Parathyroid adenoma (tissue), 2 donors: Measurements from ENCODE around the gene IL1RN.

Source experiments
- H2AFZ ChIP-seq: fragments of 300-600 bp; sonication (generic); one replicate; pipeline ENCODE4 v1.7.0; 2017; ENCODE audit warnings: antibody characterized with exemption, mild to moderate bottlenecking
- H3K27ac ChIP-seq: fragments of 300-600 bp; sonication (generic); one replicate; pipeline ENCODE4 v1.7.0; 2017
- H3K27me3 ChIP-seq: fragments of 300-600 bp; sonication (generic); one replicate; pipeline ENCODE4 v1.7.0; 2017; ENCODE audit warnings: low read length; ENCODE audit not compliant: control insufficient read depth, insufficient read depth
- H3K36me3 ChIP-seq: fragments of 300-600 bp; sonication (generic); one replicate; pipeline ENCODE4 v1.7.0; 2017; ENCODE audit warnings: low read length; ENCODE audit not compliant: control insufficient read depth, insufficient read depth
- H3K4me1 ChIP-seq: fragments of 300-600 bp; sonication (generic); one replicate; pipeline ENCODE4 v1.7.0; 2017; ENCODE audit warnings: control low read depth
- H3K4me2 ChIP-seq: fragments of 300-600 bp; sonication (generic); one replicate; pipeline ENCODE4 v1.7.0; 2017; ENCODE audit warnings: low read length
- H3K4me3 ChIP-seq: fragments of 300-600 bp; sonication (generic); one replicate; pipeline ENCODE4 v1.7.0; 2017; ENCODE audit warnings: low read depth, low read length
- H3K79me2 ChIP-seq: fragments of 300-600 bp; sonication (generic); one replicate; pipeline ENCODE4 v1.7.0; 2017; ENCODE audit warnings: control low read depth
- H3K9ac ChIP-seq: fragments of 300-600 bp; sonication (generic); one replicate; pipeline ENCODE4 v1.7.0; 2017; ENCODE audit warnings: mild to moderate bottlenecking
- H3K9me3 ChIP-seq: fragments of 300-600 bp; sonication (generic); one replicate; pipeline ENCODE4 v1.7.0; 2017; ENCODE audit warnings: low read length; ENCODE audit not compliant: control insufficient read depth
- TF ChIP-seq, protein P1 (sequence below): fragments of 300-600 bp; sonication (generic); IDR thresholded peaks from one replicate; pipeline ENCODE4 v1.7.0; 2017; ENCODE audit warnings: antibody characterized with exemption, mild to moderate bottlenecking
- donor health status: primary hyperparathyroidism.

The IL1RN gene

DNA sequence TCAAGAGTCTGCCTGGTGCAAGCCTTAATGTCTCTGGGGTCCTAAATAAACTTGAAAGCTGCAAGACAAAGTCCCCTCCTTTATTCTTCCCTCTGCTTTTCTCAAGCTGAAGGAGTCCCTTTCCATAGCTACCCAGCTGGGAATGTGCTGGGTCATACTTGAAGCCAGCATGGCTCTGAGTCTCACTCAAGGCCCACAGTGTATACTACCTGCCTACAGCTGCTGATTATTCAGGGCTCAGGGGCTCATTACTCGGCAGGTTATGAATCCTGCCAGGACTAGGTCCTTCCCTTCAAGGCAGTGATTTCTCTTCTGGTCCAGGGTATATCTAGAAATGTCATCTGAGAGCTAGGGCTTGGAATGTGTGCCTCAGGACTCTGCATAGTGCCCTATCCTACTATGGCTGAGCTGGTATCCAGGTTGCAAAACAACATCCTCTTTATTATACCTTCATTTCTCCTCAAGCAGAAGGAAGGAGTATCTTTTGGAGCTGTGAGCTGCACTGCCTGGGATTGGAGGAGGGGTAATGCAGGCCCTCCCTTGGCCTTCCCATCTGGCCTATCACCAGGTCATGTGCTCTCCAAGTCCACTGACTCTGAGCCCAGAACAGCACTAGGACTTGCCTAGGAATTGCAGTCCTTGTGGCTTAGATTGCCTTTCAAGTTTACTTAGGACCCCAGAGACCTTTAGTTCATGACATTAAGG is 22.3 kb downstream of the IL1RN start:
- Histone ChIP-seq H3K4me3 (no peak overlapping the region), H3K9me3 (no peaks in the 10 kb centered on the region), H3K9ac (no peak overlapping the region), H3K36me3 (no peaks in the 10 kb centered on the region), H3K27me3 (no peaks in the 10 kb centered on the region), H3K27ac (no peak overlapping the region), H3K4me2 (no peak overlapping the region), H3K4me1 (no peaks in the 10 kb centered on the region), H2AFZ (no peak overlapping the region), H3K79me2 (no peaks in the 10 kb centered on the region)
- TF ChIP-seq, protein P1, sequence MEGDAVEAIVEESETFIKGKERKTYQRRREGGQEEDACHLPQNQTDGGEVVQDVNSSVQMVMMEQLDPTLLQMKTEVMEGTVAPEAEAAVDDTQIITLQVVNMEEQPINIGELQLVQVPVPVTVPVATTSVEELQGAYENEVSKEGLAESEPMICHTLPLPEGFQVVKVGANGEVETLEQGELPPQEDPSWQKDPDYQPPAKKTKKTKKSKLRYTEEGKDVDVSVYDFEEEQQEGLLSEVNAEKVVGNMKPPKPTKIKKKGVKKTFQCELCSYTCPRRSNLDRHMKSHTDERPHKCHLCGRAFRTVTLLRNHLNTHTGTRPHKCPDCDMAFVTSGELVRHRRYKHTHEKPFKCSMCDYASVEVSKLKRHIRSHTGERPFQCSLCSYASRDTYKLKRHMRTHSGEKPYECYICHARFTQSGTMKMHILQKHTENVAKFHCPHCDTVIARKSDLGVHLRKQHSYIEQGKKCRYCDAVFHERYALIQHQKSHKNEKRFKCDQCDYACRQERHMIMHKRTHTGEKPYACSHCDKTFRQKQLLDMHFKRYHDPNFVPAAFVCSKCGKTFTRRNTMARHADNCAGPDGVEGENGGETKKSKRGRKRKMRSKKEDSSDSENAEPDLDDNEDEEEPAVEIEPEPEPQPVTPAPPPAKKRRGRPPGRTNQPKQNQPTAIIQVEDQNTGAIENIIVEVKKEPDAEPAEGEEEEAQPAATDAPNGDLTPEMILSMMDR: no peak

- Histone ChIP-seq H3K4me2 (no peak overlapping the region), H3K36me3 (no peaks in the 10 kb centered on the region), H3K9me3 (no peaks in the 10 kb centered on the region), H3K4me3 (no peak overlapping the region), H2AFZ (no peak overlapping the region), H3K9ac (no peak overlapping the region), H3K27ac (no peak overlapping the region), H3K27me3 (no peaks in the 10 kb centered on the region), H3K79me2 (no peaks in the 10 kb centered on the region), H3K4me1 (no peaks in the 10 kb centered on the region)
- TF ChIP-seq, protein P1: no peak
Observed at GRCh38 chr2:113150258-113150601, 22.8 kb downstream of the IL1RN start.

- H3K4me2 ChIP-seq: no peak overlapping the region
- TF ChIP-seq, protein P1: no peak
Observed at GRCh38 chr2:113155331-113155730, 27.9 kb downstream of the IL1RN start.

GRCh38 chr2:113156278-113157117 is 29.1 kb downstream of the IL1RN start:
- H3K27ac ChIP-seq: peak overlapping the region; percentile 67

More at GRCh38 chr2:113155331-113155730, 27.9 kb downstream of the IL1RN start:
- Histone ChIP-seq H2AFZ (no peak overlapping the region), H3K9me3 (no peaks in the 10 kb centered on the region), H3K4me3 (no peak overlapping the region), H3K27me3 (no peaks in the 10 kb centered on the region), H3K79me2 (no peaks in the 10 kb centered on the region), H3K9ac (no peak overlapping the region), H3K36me3 (no peaks in the 10 kb centered on the region), H3K4me1 (peaks cover 9% of the 10 kb centered on the region), H3K27ac (no peak overlapping the region)

More at GRCh38 chr2:113156278-113157117, 29.1 kb downstream of the IL1RN start:
- H3K9me3 ChIP-seq: no peaks in the 10 kb centered on the region
- H3K27me3 ChIP-seq: no peaks in the 10 kb centered on the region
- no peak overlapping the region for H3K9ac ChIP-seq
- H2AFZ ChIP-seq: peak overlapping the region; percentile 70
- H3K4me1 ChIP-seq: peaks cover 9% of the 10 kb centered on the region
- no peaks in the 10 kb centered on the region for H3K36me3 ChIP-seq
- H3K4me2 ChIP-seq: peak overlapping the region; percentile 61
- TF ChIP-seq, protein P1: no peak
- peak overlapping the region; percentile 60 for H3K4me3 ChIP-seq
- H3K79me2 ChIP-seq: no peaks in the 10 kb centered on the region
